ENCODE measurements around the gene HTT-AS.

HTT-AS gene

GRCh38 chr4:3047464-3048286, 26.7 kb downstream of the HTT-AS start:
- peak; percentile 70 to 78 (median 78) for DNase-seq

- DNase-seq = no peak
These were observed 27.7 kb downstream of the HTT-AS start for GRCh38 chr4:3046623-3047022.

- DNase-seq = peak in 1 of 3 donors; percentile 13
These were observed 28.2 kb downstream of the HTT-AS start for GRCh38 chr4:3046162-3046561.

- peak; percentile 68 to 91 (median 86) for DNase-seq
These were observed 29.2 kb downstream of the HTT-AS start for GRCh38 chr4:3044870-3045819.

- peak; percentile 25 to 62 (median 58) for DNase-seq
These were observed 30.9 kb downstream of the HTT-AS start for GRCh38 chr4:3043282-3044020.

GRCh38 chr4:3042226-3042625, 32.1 kb downstream of the HTT-AS start:
- DNase-seq = no peak

GRCh38 chr4:3041192-3042142, 32.9 kb downstream of the HTT-AS start:
- peak; percentile 84 to 89 (median 86) for DNase-seq

- DNase-seq = peak in 2 of 3 donors; percentile 11 to 30
These were observed 33.7 kb downstream of the HTT-AS start for GRCh38 chr4:3040452-3041191.

- DNase-seq = no peak
These were observed 34.5 kb downstream of the HTT-AS start for GRCh38 chr4:3039706-3040366.

- peak; percentile 23 to 45 (median 39) for DNase-seq
These were observed 36.3 kb downstream of the HTT-AS start for GRCh38 chr4:3037957-3038461.

- DNase-seq = no peak
These were observed 38.0 kb downstream of the HTT-AS start for GRCh38 chr4:3036131-3036952.

GRCh38 chr4:3035674-3036073, 38.7 kb downstream of the HTT-AS start:
- no peak for DNase-seq

- DNase-seq = no peak
These were observed 39.1 kb downstream of the HTT-AS start for GRCh38 chr4:3035249-3035648.

GRCh38 chr4:3034231-3034630, 40.1 kb downstream of the HTT-AS start:
- no peak for DNase-seq

GRCh38 chr4:3031357-3032082, 42.8 kb downstream of the HTT-AS start:
- DNase-seq = no peak

- DNase-seq = no peak
These were observed 43.6 kb downstream of the HTT-AS start for GRCh38 chr4:3030566-3031356.

GRCh38 chr4:3029464-3029863, 44.9 kb downstream of the HTT-AS start:
- DNase-seq = no peak

- DNase-seq = no peak
These were observed 47.8 kb downstream of the HTT-AS start for GRCh38 chr4:3026540-3026939.

Data from suppressor macrophage treated with lipopolysaccharide for 1 hour (primary cell).